Neural crest cell (in vitro differentiated cells): ENCODE data around the gene MBOAT2. TPM values are rescaled to one million over a fixed set of nuclear protein-coding genes. Genes with fewer than 3 reads are reported as not detected.

Source experiments
- DNase-seq: peaks from one replicate; pipeline ENCODE4 v3.0.0; 2021; ENCODE audit warnings: low read depth, mixed read lengths, low spot score
- H3K27ac Mint-ChIP-seq: one replicate; pipeline ENCODE4 v1.8.0; 2021; ENCODE audit warnings: mild to moderate bottlenecking, mixed read lengths; ENCODE audit not compliant: unreplicated experiment
- H3K27me3 Mint-ChIP-seq: 2 replicates; pipeline ENCODE4 v1.8.0; 2021; ENCODE audit warnings: low read depth, mild to moderate bottlenecking, mixed read lengths
- H3K36me3 Mint-ChIP-seq: 2 replicates; pipeline ENCODE4 v1.8.0; 2021; ENCODE audit warnings: low read depth, mild to moderate bottlenecking, mixed read lengths
- H3K4me1 Mint-ChIP-seq: 2 replicates; pipeline ENCODE4 v1.8.0; 2021; ENCODE audit warnings: mixed read lengths
- H3K4me3 Mint-ChIP-seq: one replicate; pipeline ENCODE4 v1.8.0; 2021; ENCODE audit warnings: mild to moderate bottlenecking, mixed read lengths
- H3K9me3 Mint-ChIP-seq: 2 replicates; pipeline ENCODE4 v1.8.0; 2021; ENCODE audit warnings: mixed read lengths
- CTCF ChIP-seq: fragments of 200-600 bp; sonication (generic); conservative IDR thresholded peaks from 2 replicates; pipeline ENCODE4 v1.5.0; 2021; ENCODE audit warnings: antibody characterized with exemption, mild to moderate bottlenecking
- total RNA-seq: library from RNA; stranded (reverse); gene quantifications from 2 replicates; pipeline ENCODE4 v1.2.1, GENCODE V29; 2021

The MBOAT2 gene
- total RNA-seq, 1 donor from 2014 or later: 53.1 TPM

- Mint-ChIP-seq H3K36me3 (peaks cover 15% of the 10 kb centered on the region), H3K4me1 (no peaks in the 10 kb centered on the region), H3K27me3 (no peaks in the 10 kb centered on the region), H3K9me3 (no peaks in the 10 kb centered on the region), H3K27ac (no peak overlapping the region), H3K4me3 (no peak overlapping the region)
- DNase-seq: no peak
- TF ChIP-seq CTCF: no peak
Measured at GRCh38 chr2:8858910-8859309, 144.6 kb downstream of the MBOAT2 start.

- no peak overlapping the region for H3K4me3 Mint-ChIP-seq
- no peaks in the 10 kb centered on the region for H3K9me3 Mint-ChIP-seq
- no peak for DNase-seq
- H3K36me3 Mint-ChIP-seq: peaks cover 11% of the 10 kb centered on the region
- H3K27me3 Mint-ChIP-seq: no peaks in the 10 kb centered on the region
- no peak for TF ChIP-seq CTCF
- no peak overlapping the region for H3K27ac Mint-ChIP-seq
- H3K4me1 Mint-ChIP-seq: no peaks in the 10 kb centered on the region
Measured at GRCh38 chr2:8858264-8858663, 145.2 kb downstream of the MBOAT2 start.

- peaks cover 11% of the 10 kb centered on the region for H3K36me3 Mint-ChIP-seq
- H3K4me1 Mint-ChIP-seq: no peaks in the 10 kb centered on the region
- no peak overlapping the region for H3K4me3 Mint-ChIP-seq
- no peak for DNase-seq
- H3K9me3 Mint-ChIP-seq: no peaks in the 10 kb centered on the region
- TF ChIP-seq CTCF: no peak
- no peak overlapping the region for H3K27ac Mint-ChIP-seq
- H3K27me3 Mint-ChIP-seq: no peaks in the 10 kb centered on the region
Measured at GRCh38 chr2:8857709-8858108, 145.8 kb downstream of the MBOAT2 start.

- no peaks in the 10 kb centered on the region for H3K27me3 Mint-ChIP-seq
- H3K4me1 Mint-ChIP-seq: peaks cover 4% of the 10 kb centered on the region
- peaks cover 6% of the 10 kb centered on the region for H3K36me3 Mint-ChIP-seq
- no peak overlapping the region for H3K4me3 Mint-ChIP-seq
- no peak for DNase-seq
- no peak overlapping the region for H3K27ac Mint-ChIP-seq
- no peak for TF ChIP-seq CTCF
- no peaks in the 10 kb centered on the region for H3K9me3 Mint-ChIP-seq
Measured at GRCh38 chr2:8856176-8856575, 147.3 kb downstream of the MBOAT2 start.

- no peak for DNase-seq
- Mint-ChIP-seq H3K4me1 (peaks cover 4% of the 10 kb centered on the region), H3K4me3 (no peak overlapping the region), H3K27ac (no peak overlapping the region), H3K9me3 (no peaks in the 10 kb centered on the region), H3K36me3 (peaks cover 6% of the 10 kb centered on the region), H3K27me3 (no peaks in the 10 kb centered on the region)
- no peak for TF ChIP-seq CTCF
Measured at GRCh38 chr2:8855010-8855409, 148.5 kb downstream of the MBOAT2 start.

- H3K36me3 Mint-ChIP-seq: peaks cover 6% of the 10 kb centered on the region
Measured at GRCh38 chr2:8853426-8853825, 150.1 kb downstream of the MBOAT2 start.

More at GRCh38 chr2:8853426-8853825, 150.1 kb downstream of the MBOAT2 start:
- no peaks in the 10 kb centered on the region for H3K27me3 Mint-ChIP-seq
- H3K27ac Mint-ChIP-seq: no peak overlapping the region
- no peak for DNase-seq
- no peak for TF ChIP-seq CTCF
- H3K4me1 Mint-ChIP-seq: peaks cover 4% of the 10 kb centered on the region
- H3K9me3 Mint-ChIP-seq: no peaks in the 10 kb centered on the region
- H3K4me3 Mint-ChIP-seq: no peak overlapping the region
